Muscle layer of duodenum (tissue), 2 donors: Measurements from ENCODE around the gene ARHGAP10.

Source experiments
- H3K27ac ChIP-seq: one replicate; pipeline ENCODE4 v1.7.0; 2013; ENCODE audit warnings: mild to moderate bottlenecking, low read length
- H3K27me3 ChIP-seq: one replicate; pipeline ENCODE4 v1.7.0; 2013; ENCODE audit warnings: low read depth, mild to moderate bottlenecking, control low read depth, low read length
- H3K36me3 ChIP-seq, 2 donors: one replicate each; pipeline ENCODE4 v1.7.0; 2013; ENCODE audit warnings: low read length in 2 of 2, control low read depth in 1 of 2, mild to moderate bottlenecking in 1 of 2; ENCODE audit not compliant: insufficient read depth in 2 of 2, control insufficient read depth in 1 of 2
- H3K4me1 ChIP-seq, 2 donors: one replicate each; pipeline ENCODE4 v1.7.0; 2013; ENCODE audit warnings: low read length in 2 of 2, mild to moderate bottlenecking in 2 of 2, control low read depth in 1 of 2, moderate library complexity in 1 of 2; ENCODE audit not compliant: insufficient read depth in 2 of 2, control insufficient read depth in 1 of 2
- H3K4me3 ChIP-seq, 2 donors: one replicate each; pipeline ENCODE4 v1.7.0; 2013; ENCODE audit warnings: low read length in 2 of 2, low read depth in 1 of 2, mild to moderate bottlenecking in 1 of 2
- H3K9me3 ChIP-seq, 2 donors: one replicate each; pipeline ENCODE4 v1.7.0; 2013; ENCODE audit warnings: low read length in 2 of 2, control low read depth in 1 of 2, mild to moderate bottlenecking in 1 of 2; ENCODE audit not compliant: control insufficient read depth in 1 of 2
- donor health status: healthy.

ARHGAP10 gene

GRCh38 chr4:148051403-148051802 lies 319.5 kb downstream of the ARHGAP10 start:
- Histone ChIP-seq H3K27ac (no peak overlapping the region), H3K9me3 (no peaks in the 10 kb centered on the region), H3K27me3 (no peaks in the 10 kb centered on the region), H3K36me3 (no peaks in the 10 kb centered on the region), H3K4me1 (peaks cover 4 to 20% of the 10 kb centered on the region in 2 donors), H3K4me3 (no peak overlapping the region)

- Histone ChIP-seq H3K27ac (no peak overlapping the region), H3K4me3 (no peak overlapping the region), H3K9me3 (no peaks in the 10 kb centered on the region), H3K4me1 (peaks cover 4 to 30% of the 10 kb centered on the region in 2 donors), H3K36me3 (no peaks in the 10 kb centered on the region), H3K27me3 (no peaks in the 10 kb centered on the region)
Measured at GRCh38 chr4:148052448-148052847, 320.6 kb downstream of the ARHGAP10 start.

GRCh38 chr4:148053298-148054003 lies 321.6 kb downstream of the ARHGAP10 start:
- Histone ChIP-seq H3K4me3 (no peak overlapping the region), H3K36me3 (no peaks in the 10 kb centered on the region), H3K4me1 (peaks cover 4 to 37% of the 10 kb centered on the region in 2 donors), H3K27ac (no peak overlapping the region), H3K9me3 (no peaks in the 10 kb centered on the region), H3K27me3 (no peaks in the 10 kb centered on the region)

GRCh38 chr4:148054275-148054674 lies 322.4 kb downstream of the ARHGAP10 start:
- H3K4me3 ChIP-seq = no peak overlapping the region

GRCh38 chr4:148055844-148056243 lies 324.0 kb downstream of the ARHGAP10 start:
- H3K4me3 ChIP-seq = no peak overlapping the region
- H3K27ac ChIP-seq = no peak overlapping the region
- no peaks in the 10 kb centered on the region for H3K9me3 ChIP-seq
- H3K27me3 ChIP-seq = no peaks in the 10 kb centered on the region
- H3K36me3 ChIP-seq = no peaks in the 10 kb centered on the region
- peaks cover 4 to 40% of the 10 kb centered on the region in 2 donors for H3K4me1 ChIP-seq

More at GRCh38 chr4:148054275-148054674, 322.4 kb downstream of the ARHGAP10 start:
- no peak overlapping the region for H3K27ac ChIP-seq
- peaks cover 4 to 40% of the 10 kb centered on the region in 2 donors for H3K4me1 ChIP-seq
- H3K9me3 ChIP-seq = no peaks in the 10 kb centered on the region
- no peaks in the 10 kb centered on the region for H3K27me3 ChIP-seq
- H3K36me3 ChIP-seq = no peaks in the 10 kb centered on the region

GRCh38 chr4:148056879-148057278 lies 325.0 kb downstream of the ARHGAP10 start:
- H3K9me3 ChIP-seq = no peaks in the 10 kb centered on the region
- H3K4me1 ChIP-seq = peaks cover 4 to 40% of the 10 kb centered on the region in 2 donors
- no peaks in the 10 kb centered on the region for H3K27me3 ChIP-seq
- no peaks in the 10 kb centered on the region for H3K36me3 ChIP-seq
- H3K27ac ChIP-seq = no peak overlapping the region
- H3K4me3 ChIP-seq = no peak overlapping the region

GRCh38 chr4:148057516-148057915 lies 325.6 kb downstream of the ARHGAP10 start:
- Histone ChIP-seq H3K27me3 (no peaks in the 10 kb centered on the region), H3K9me3 (no peaks in the 10 kb centered on the region), H3K27ac (no peak overlapping the region), H3K36me3 (no peaks in the 10 kb centered on the region), H3K4me3 (no peak overlapping the region), H3K4me1 (peaks cover 3 to 40% of the 10 kb centered on the region in 2 donors)

GRCh38 chr4:148057984-148058859 lies 326.3 kb downstream of the ARHGAP10 start:
- no peak overlapping the region for H3K27ac ChIP-seq
- no peaks in the 10 kb centered on the region for H3K9me3 ChIP-seq
- H3K36me3 ChIP-seq = peaks cover 0 to under 1% of the 10 kb centered on the region in 2 donors
- H3K4me1 ChIP-seq = peaks cover 0 to 37% of the 10 kb centered on the region in 2 donors
- H3K27me3 ChIP-seq = no peaks in the 10 kb centered on the region
- H3K4me3 ChIP-seq = no peak overlapping the region

- Histone ChIP-seq H3K36me3 (peaks cover 0 to 10% of the 10 kb centered on the region in 2 donors), H3K27ac (no peak overlapping the region), H3K27me3 (no peaks in the 10 kb centered on the region), H3K4me3 (no peak overlapping the region), H3K4me1 (peaks cover 0 to 26% of the 10 kb centered on the region in 2 donors), H3K9me3 (no peaks in the 10 kb centered on the region)
Measured at GRCh38 chr4:148059617-148060180, 327.8 kb downstream of the ARHGAP10 start.

- H3K36me3 ChIP-seq = peaks cover 0 to 10% of the 10 kb centered on the region in 2 donors
- peaks cover 0 to 30% of the 10 kb centered on the region in 2 donors for H3K4me1 ChIP-seq
- H3K9me3 ChIP-seq = no peaks in the 10 kb centered on the region
- no peak overlapping the region for H3K27ac ChIP-seq
- no peak overlapping the region for H3K4me3 ChIP-seq
- no peaks in the 10 kb centered on the region for H3K27me3 ChIP-seq
Measured at GRCh38 chr4:148060264-148061140, 328.6 kb downstream of the ARHGAP10 start.
